ENCODE data around the gene DPM3. TPM values are rescaled to one million over a fixed set of nuclear protein-coding genes. Genes with fewer than 3 reads are reported as not detected.
A peak's percentile ranks its signal among the peaks of the same experiment; 100 is the strongest.

Gene DPM3
- total and polyA plus RNA-seq, 9 of the 15 experiments (the other 6 are each of a cell fraction or from before 2014, with no cell fraction given): 3.7 to 120 (median 36.4) TPM

GRCh38 chr1:155134880-155135414 is 5.4 kb downstream of the DPM3 start (continued):
- TF ChIP-seq ZNF518B (CRISPR knock-in tag; IDR thresholded peaks at IDR 0.05) (no peak), THAP12 (CRISPR knock-in tag; IDR thresholded peaks at IDR 0.05) (no peak), SIN3B (IDR thresholded peaks at IDR 0.05; ENCODE audit: low read depth) (no peak), MLLT1 (IDR thresholded peaks at IDR 0.05) (no peak), BHLHE40 (IDR thresholded peaks at IDR 0.05; ENCODE audit: low read length) (no peak; the same call in 1 of the 2 replicates), HMG20A (CRISPR knock-in tag; conservative IDR thresholded peaks at IDR 0.05) (no peak), IRF9 (tag; IDR thresholded peaks at IDR 0.05) (no peak), AFF4 (CRISPR knock-in tag; IDR thresholded peaks at IDR 0.05) (no peak), TSC22D4 (tag; IDR thresholded peaks at IDR 0.05) (no peak), ASH1L (IDR thresholded peaks at IDR 0.05; ENCODE audit: borderline replicate concordance, low read depth, partially characterized antibody) (no peak), ARID1B (IDR thresholded peaks at IDR 0.05) (peak; percentile 37; the same call in 1 of the 2 replicates), TFAM (CRISPR knock-in tag; conservative IDR thresholded peaks at IDR 0.05) (no peak), C11orf30 (IDR thresholded peaks at IDR 0.05; ENCODE audit: low read depth) (peak; percentile 61), FOXM1 (IDR thresholded peaks at IDR 0.05; ENCODE audit: low read depth) (no peak), FOXM1 (CRISPR knock-in tag; IDR thresholded peaks at IDR 0.05; ENCODE audit: low read depth) (no peak), ZFX (CRISPR knock-in tag; IDR thresholded peaks at IDR 0.05) (no peak), ZSCAN29 (IDR thresholded peaks at IDR 0.05) (no peak)

Data from K562 (cell line).